NCI-H2107 (cell line): ENCODE measurements around the gene KRTCAP2.
A peak's percentile ranks its signal among the peaks of the same experiment; 100 is the strongest.
"Not testable (repeated sequence)": the region's sequence is repeated elsewhere in the genome, so short reads cannot be mapped to it uniquely, and the experiment has no call there.

Experiments used
- DNase-seq: peaks from one replicate; lab custom pipeline; 2025; lab: John Stamatoyannopoulos, UW

The KRTCAP2 gene

DNA sequence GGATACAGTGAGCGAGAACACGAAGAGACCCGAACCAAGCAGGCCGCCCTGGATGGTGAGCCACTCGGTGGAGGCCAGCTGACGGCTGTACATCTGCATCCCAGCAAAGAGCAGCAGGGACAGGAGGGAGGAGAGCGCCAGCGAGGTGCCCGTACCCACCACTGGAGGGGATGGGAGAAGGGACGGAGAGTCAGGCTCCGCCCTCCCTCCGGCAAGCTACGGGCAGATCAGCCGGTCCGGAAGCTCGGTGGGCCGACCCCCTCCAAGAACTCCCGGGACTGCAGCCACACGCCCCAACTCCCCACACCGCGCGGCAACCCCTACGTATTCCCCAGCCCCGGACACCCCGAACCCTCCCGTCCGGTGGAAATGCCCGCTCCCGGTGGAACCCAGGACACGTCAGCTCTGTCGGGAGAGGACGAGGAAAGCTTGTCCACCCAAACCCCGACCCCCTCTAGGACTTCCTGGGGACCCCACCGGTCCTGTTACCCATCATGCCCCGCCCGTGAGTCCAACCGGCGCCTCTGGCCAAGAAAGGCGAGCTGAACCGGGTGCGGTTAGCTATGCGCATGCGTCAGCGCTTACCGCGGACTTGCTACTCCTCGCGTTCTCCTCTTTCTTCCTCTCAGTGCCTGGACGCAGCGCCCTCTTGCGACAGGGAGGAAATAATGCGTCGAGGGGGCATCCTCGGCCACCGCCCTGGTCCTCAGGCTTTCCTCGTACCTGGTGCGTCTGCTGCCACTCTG, at the start of gene KRTCAP2:
Gene KRTCAP2 (minus strand): TSS at position 573 of the 746 bp plus-strand sequence. CDS start 80 bp downstream, at position 493.
- DNase-seq = peak; percentile 95

DNA sequence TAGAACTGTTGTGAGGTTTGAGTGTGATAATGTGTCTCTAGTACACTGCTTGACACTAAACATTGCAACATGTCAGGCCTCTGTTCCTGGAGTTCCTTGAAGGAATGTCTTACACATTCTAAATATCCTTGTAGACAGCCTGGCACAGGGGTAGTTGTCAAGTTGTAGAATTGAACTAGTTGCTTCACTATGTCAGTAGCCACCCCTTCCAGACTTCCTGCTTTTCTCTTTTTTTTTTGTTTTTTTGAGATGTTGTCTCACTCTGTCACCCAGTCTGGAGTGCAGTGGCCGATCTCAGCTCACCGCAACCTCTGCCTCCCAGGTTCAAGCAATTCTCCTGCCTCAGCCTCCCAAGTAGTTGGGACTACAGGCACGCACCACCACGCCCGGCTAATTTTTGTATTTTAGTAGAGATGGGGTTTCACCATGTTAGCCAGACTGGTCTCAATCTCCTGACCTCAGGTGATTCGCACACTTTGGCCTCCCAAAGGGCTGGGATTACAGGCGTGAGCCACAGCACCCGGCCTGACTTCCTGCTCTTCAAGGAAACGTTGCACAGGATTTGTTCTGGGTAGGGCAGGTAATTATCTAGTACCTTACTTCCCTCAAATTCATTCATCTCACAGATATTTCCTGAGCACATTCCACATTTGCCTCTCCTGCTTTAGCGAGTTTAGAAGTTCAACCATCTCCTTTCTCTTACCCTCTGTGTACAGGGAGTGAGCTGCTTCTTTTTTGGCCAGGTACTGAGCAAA, 47.3 kb upstream of the KRTCAP2 start:
- DNase-seq = not testable (repeated sequence)

DNA sequence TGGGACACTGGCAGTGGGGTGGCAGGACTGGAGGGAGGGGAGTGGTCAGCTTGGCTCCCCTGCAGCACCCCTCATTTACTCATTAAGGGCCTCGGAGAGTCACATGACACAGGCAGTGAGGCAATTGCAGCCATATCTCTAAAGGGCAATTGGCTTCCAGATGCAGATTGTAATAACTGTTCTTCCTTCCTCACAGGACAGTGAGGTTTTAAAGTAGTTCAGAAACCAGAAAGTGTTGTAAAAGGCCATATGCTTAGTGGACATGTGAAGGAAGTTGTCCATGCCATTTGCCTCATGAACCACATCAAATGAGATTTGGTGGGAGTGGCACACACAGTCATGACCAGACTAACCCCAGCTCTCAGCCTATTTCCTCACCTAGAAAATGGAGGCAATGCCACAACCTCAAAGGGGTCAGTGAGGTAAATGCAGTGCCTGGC, 46.5 kb upstream of the KRTCAP2 start:
- DNase-seq = no peak

DNA sequence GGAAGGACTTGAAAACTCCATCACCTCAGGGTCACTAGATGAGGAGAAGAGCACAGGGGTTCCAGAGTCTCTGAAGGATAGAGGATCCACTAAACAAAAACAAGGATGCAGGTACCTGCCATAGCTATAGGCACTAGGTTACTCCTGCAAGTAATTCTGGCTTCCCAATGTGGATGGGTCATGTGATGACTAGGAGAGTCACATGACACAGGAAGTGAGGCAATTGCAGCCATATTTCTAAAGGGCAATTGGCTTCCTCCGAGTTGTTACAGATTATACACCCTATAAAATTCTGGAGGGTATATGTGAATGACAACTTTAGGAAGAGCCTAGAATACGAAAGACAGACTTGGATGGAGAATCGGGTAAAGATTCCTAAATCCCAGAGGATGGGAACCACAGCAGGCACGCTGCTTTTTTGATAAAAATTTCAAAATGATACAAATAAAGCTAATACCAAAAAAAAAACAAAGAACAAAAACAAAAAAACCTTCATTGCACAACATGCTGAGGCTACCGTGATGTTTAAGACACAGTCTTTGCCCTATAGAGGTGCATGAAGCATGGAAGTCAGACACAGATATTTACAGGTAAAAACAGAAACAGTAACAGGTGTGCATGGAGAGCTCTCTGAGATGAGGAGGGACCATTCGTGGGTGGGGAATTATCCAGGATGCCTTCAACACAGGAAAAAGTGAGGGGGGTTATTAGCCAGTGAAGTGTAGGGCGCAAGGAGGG, 45.9 kb upstream of the KRTCAP2 start:
- DNase-seq = peak; percentile 47

DNA sequence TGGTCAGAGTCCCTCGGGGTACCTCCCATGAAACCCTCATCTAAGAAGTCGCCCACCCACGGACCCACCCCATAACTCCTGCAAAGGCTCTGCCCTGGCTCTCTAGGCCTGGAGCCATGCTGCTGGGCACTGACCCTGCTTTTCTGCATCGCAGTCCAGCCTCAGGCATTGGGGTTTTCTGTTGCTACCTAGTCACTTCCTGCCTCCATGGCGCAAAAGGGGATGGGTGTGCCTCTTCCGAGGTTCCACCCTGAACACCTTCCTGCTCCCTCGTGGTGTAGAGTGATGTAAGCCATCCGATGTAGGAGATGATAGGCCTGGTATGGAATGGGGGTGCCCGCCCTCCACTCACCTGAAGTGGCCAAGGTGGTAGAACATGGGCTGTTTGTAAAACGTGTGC, 41.6 kb upstream of the KRTCAP2 start:
- DNase-seq = not testable (repeated sequence)

DNA sequence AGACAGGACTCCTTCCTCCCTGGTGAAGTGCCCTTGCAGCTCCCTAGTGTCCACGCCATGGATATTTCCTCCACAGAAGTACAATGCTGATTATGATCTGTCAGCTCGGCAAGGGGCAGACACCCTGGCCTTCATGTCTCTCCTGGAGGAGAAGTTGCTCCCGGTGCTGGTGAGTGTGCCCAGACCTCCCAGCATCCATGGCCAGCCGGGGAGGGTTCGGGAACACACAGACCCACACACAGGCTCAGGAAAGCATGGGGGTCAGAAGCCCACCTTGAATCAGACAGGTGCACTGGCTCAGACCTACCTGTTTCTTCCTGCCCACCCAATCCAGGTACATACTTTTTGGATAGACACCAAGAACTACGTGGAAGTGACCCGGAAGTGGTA, 38.9 kb upstream of the KRTCAP2 start:
- not testable (repeated sequence) for DNase-seq

DNA sequence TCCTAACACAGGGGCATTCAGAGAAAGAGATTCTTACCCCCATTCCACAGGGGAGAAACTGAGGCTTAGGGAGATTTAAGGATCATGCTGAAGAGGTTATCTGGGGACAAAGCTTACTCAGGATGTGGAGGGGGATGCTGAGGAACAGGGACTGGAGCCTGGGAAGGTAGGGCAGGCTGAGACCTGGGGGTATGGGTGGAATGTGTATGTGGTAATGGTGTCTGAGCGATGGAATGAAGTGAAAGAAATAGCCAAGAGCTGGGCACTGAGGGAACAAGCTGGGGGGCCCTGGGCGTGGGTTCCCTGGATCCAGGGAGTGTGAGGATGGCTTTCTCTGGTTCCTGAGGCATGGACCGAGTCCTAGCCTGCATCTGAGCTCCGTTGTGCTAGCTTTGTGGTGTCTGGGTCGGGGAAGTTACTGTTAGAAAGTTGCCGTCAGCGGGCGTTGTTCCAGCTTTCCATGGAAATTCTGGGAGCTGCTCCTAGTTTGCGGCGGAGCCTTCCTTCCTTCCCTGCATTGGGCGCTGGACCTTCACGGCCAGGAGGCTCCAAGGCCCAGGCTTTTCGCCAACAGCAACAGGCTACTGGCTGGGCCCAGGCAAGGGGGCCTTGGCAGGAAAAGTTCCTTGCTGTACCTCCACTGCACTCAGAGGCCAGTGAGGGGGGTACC, 38.4 kb upstream of the KRTCAP2 start:
- not testable (repeated sequence) for DNase-seq

DNA sequence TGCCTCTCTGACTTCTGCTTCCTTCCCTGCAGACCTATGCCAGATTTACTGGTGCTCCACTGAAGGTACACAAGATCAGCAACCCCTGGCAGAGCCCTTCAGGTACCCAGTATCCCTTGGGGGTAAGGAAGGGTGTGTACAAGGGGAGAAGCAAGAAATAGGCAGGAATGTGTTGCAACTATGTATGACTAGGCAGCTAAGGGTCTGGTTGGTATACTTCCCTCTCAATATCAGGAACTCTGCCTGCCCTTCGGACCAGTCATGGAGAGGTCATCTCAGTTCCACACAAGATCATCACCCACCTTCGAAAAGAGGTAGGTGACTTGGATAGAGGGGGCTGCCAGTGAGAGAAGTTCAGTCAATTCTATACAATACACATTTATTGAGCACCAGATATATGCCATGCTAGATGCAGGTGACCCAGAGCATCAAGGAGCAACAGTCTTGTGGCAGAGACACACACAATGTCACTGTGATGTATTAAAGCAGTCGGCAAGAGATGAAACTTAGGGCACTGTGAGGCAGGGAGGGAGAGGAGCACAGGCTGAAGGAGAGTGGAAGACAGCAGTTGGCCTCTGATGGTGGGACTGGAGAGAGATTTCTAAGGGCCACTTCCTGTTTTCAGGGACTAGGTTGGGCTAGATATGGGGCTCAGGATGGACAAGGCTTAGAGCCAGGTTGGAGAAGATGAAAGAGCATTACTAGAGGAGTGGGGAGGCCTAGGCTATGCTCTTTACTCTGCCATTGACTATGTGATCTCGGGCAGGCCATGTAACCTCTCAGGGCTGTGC, 37.4 kb upstream of the KRTCAP2 start:
- DNase-seq = no peak

DNA sequence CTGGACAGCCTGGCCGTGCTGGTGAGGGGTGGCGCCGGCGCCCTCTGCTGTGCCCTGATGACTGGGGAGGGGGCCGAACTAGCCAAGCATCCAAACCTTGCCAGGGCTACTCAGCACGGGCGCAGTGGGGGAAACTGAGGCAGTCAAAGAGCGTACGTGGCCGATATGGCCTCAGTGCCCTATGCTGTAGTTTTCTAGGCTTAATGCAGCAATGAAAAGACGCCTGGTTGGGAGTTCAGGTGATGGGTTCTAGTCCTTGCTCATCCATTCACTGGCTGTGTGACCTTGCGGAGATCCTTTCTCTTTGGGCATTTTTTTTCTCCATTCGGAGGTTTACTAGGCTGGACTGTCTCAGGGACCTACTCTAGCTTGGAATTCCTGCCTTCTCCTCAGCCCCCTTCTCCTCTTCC, 36.2 kb upstream of the KRTCAP2 start:
- no peak for DNase-seq

DNA sequence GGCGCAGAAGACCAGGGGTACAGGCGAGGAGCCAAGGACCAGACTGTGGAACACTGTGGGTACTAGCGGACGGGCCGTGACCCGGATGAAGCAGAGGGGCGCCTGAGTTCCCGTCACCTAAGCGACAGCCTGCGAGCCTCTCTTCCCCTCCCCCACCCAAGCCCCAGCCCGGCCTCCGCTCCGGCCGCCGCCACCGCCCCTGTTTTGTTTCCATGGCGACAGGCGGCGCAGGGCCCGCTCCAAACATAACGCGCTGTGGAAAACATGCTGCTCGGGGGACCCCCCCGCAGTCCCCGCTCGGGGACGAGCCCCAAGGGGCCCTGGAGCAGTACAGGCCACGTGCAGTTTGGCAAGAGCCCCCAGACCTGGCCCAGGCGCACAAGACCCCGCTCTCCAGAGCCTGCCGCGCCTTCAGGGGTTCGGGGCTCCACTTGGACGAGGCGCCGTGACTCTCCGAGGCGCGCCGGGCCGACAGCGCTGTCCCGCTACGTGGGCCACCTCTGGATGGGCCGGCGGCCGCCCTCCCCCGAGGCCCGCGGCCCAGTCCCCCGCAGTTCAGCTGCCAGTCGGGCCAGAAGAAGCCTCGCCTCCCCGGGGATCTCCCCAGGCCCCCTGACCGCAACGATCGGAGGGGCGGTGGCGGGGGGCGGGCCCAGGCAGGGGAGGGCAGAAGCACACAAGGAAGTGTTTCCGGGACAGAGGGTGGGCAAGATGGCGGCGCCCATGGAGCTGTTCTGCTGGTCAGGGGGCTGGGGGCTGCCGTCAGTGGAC, 35.6 kb upstream of the KRTCAP2 start, which contains the start of gene MTX1:
Gene MTX1 (plus strand): TSS at position 155 of the 771 bp plus-strand sequence. CDS start 110 bp downstream, at position 265.
- peak; percentile 61 for DNase-seq

DNA sequence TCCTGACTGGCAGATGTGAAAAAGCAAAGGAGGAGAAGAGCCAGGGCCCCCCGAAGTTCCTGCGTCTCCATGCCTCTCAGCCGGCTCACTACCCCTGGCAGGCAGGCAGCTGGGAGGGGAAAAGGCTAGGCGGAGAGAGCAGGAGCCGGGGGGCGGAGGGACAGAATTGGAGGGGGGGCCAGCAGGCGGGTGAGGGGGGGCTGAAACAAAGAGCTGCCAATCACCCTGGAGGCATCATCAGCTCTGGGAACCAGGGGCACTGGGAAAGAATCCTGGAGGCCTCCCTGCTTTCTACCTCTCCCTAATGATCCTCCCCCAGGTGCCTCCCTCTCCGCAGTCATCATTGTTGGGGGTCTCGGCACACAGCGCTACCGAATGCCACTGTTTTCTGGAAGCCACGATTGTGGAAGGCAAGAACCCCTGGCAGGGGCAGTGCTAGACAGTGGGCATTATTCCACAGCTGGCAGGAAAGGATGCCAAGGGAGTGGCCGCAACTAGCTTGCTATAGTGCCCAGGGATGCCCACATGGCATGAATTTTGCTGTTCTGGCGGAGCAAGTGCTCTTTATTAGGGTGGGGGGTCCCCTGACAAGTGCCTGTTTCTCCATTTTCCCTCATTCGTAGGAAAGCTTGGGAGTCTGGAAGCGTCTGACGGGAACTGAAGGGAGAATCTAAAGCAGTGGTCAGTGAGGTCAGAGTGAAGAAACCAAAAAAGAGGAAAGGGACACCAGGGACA, 34.9 kb upstream of the KRTCAP2 start, which contains the start of gene THBS3:
Gene THBS3 (minus strand): TSS at position 92 of the 735 bp plus-strand sequence. CDS start 21 bp downstream, at position 71.
- DNase-seq = no peak

DNA sequence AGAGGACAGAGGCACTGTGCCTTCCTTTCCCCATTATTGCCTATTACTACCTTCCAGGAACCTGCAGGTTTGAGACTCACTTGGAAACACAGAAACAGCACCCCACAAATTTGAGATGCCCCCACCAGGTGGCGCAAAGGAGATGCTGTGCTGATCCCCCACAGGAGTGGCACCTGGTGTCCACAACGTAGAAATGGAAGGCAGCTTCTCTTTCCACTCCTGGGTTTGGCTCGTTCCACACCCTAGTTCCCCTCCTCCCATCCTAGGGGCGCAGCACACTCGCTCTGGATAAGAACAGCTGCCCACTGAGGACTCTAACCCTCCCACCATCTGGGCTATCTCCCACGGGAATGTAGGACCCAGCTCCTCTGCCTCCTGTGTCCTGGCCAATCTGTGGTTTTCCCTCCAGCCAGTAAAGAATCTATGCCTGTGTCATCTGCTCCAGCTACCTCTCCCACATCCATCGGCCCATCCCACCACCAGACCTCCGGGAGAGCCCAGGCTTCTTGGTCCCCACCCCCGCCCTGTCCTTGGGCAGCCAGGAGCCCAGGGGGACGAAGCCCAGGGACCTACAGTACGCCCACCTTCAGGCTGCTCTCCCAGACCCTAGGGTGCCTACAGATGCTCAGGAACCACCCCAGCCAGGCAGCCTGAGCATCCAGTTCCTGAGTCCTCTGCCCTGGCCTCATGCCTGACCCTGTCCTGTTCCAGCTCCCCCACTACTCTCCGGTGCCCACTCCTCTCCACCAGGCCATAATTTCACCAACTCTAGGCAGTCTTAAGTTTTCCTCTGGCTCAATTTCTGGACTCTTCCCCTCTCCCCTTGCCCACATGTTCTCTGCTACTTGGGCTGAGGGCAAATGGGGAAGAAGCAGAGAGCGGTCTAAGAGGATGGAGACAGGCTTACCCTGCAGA, 34.0 kb upstream of the KRTCAP2 start:
- peak; percentile 88 for DNase-seq

DNA sequence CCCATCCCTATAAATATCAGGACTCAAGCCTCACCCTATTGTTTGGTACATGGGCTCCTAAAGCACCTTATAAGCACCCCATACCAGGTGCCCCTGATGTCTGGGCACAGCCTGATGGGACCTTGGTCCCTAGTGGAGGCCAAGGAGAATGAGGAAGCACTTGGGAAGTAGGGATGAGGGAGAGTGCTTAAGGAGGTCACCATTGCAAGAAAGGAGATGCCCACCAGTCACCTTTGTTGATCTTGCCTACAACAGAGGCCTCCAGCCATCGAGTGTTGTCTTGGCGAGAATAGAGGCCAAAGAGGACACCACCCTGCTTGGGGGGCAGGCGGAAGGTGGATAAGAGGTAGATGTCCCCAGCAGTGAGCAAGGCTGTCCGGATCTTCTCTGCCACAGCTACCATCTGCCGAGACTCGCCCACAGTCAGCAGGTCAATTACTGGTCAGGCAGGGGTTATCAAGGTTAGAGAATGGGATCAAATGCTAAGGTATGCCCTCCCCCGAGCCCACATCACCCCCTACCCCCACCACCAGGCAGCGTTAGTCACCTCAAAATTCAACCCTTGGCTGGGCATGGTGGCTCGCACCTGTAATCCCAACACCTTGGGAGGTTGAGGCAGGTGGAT, 33.0 kb upstream of the KRTCAP2 start:
- no peak for DNase-seq

DNA sequence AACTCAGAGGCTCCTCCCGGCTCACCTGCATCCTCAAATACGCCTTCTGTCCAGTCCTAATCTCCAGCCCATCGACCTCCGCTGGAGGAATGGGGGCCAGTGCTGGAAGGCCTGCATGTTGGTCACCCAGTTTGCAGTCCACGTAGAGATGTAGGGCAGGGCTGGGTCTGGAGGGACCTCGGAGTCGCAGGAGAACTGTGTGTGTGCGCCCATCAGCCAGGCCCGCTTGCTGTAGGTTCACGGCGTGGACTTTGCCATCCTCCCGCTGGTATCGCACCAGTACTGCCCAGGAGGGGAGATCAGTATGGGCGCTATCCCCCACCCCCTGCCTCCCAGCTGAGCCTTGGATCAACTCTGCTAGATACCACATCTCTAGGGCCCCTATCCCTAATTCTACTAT, 31.9 kb upstream of the KRTCAP2 start:
- DNase-seq = no peak

DNA sequence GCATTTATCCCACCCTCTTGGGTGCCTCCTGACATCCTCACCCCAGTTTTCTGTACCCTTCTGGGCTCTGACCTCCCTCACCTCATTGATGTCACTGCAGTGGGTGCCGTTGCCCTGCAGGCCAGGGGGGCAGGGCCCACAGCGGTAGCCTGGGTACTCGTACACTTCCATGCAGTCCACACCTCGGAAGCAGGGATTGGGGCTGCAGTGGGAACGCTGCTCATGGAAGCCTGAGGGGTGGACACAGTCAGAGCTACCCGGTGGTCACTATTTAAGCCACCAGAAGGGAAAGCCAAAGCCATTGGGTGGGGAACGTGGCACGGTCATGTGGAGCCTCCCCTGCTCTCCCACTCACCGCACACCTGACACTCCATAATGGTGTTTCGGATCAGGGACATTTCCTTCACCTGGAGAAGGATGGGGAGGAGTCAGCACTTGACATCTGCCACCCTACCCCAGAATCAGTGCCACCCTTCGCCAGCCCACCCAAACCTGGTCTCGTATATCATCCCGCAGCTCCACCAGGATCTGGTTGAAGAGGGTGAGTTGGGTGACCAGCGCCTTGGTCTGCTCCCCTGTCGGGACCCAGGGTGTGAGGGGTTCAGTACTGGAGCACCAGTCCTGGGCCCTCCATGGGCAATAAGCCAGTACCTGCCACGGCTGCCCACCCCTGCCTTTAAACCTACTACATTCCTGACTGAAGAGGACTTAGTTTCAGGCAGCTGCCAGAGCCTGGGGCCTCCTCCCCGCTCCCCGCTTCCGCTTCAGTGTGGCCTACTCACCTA, 29.8 kb upstream of the KRTCAP2 start:
- no peak for DNase-seq

DNA sequence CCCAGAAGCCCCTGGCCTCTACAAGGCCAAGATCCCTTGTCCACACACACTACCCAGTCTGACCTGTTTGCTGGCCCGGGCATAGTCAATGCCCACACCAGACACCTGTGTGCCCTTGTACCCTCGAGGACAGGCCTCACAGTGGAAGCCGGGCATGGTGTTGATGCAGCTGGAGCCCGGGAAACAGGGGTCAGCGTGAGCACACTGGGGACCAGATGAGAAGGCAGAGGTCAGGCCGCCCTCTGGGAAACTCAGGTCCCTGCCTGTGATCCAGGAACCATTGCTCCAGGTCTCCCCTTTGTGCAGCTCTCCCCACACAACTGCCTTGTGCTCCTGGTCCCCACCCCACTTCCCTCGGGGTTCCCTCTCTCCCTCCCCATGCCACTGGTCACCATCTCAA, 29.1 kb upstream of the KRTCAP2 start:
- DNase-seq = no peak

DNA sequence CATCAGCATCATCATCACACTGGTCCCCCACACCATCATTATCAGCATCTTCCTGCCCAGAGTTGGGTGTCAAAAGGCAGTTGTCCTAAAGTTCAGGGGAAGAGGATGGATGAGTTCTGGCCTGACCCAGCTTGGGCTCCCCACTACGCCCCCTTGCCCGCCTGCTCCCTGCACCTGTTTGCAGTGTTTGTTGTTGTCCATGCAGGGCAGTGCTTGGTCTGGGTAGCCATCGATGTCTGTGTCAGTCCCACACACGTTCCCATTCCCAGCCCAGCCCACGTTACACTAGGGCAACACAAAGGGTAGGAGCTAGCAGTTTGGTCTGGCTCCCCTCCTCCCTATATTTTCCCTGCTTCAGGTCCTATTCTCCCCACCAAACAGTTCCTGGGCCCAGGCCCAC, 27.8 kb upstream of the KRTCAP2 start:
- no peak for DNase-seq
